Activated naive CD8-positive, alpha-beta T cell treated with anti-CD3 and anti-CD28 coated beads, Interleukin-2, amount 10 ng/mL, durations not matched to agents 7 days and 5 days (primary cell): ENCODE results near the gene ATOSB. TPM values are rescaled to one million over a fixed set of nuclear protein-coding genes. Genes with fewer than 3 reads are reported as not detected.

Source experiments
- total RNA-seq, 2 experiments: library from RNA; stranded (reverse); gene quantifications; one replicate each; pipeline ENCODE4 v1.2.3, GENCODE V29; 2021

ATOSB gene
- total RNA-seq, 2 experiments from 2014 or later = 12.0 to 16.6 TPM

Other genes with a start within 250 kb of the ATOSB start
- gene PHF24, start 157.6 kb downstream of the ATOSB start, total RNA-seq = not detected
- gene DNAJB5, start 126.1 kb downstream of the ATOSB start, total RNA-seq = 1 to 10 TPM; 3.3 to 5.0 TPM
- 100 to 1,000 TPM; 183 to 189 TPM for gene VCP, start 43.2 kb downstream of the ATOSB start, total RNA-seq
- 100 to 1,000 TPM; 103 to 109 TPM for gene FANCG, start 35.9 kb downstream of the ATOSB start, total RNA-seq
- gene PIGO, start 19.3 kb downstream of the ATOSB start, total RNA-seq = 10 to 100 TPM; 30.8 to 31.4 TPM
- gene STOML2, start 12.7 kb downstream of the ATOSB start, total RNA-seq = 10 to 100 TPM; 90.3 to 91.9 TPM
- gene UNC13B, start 46.1 kb upstream of the ATOSB start, total RNA-seq = 1 to 10 TPM in 1 of 2 experiments, under 1 TPM in 1; 0.64 to 1.1 TPM